Keratinocyte (primary cell): ENCODE data around the gene MAN1A2. TPM values are rescaled to one million over a fixed set of nuclear protein-coding genes. Genes with fewer than 3 reads are reported as not detected.

Experiments used
- DNase-seq: peaks from one replicate; pipeline ENCODE4 v3.0.0-alpha.2; 2011; ENCODE audit warnings: low read depth, missing footprints, low spot score
- FAIRE-seq: peaks from 2 replicates; lab custom pipeline; 2011; peaks lifted over from hg19 to GRCh38; lab: Jason Lieb, UNC
- H2AFZ ChIP-seq: 2 replicates; pipeline ENCODE4 v1.6.0; 2012; ENCODE audit warnings: low read length, control low read depth, inconsistent platforms; ENCODE audit not compliant: control insufficient read depth
- H3K27ac ChIP-seq: 2 replicates; pipeline ENCODE4 v1.5.1; 2011; ENCODE audit warnings: low read length; ENCODE audit not compliant: control insufficient read depth, insufficient read depth
- H3K27me3 ChIP-seq: 3 replicates; pipeline ENCODE4 v1.6.0; 2011; ENCODE audit warnings: low read length; ENCODE audit not compliant: control insufficient read depth, insufficient read depth; ENCODE audit errors: extremely low read depth
- H3K36me3 ChIP-seq, 2 experiments: 2 replicates in 1 of 2; 3 replicates in 1 of 2; pipeline ENCODE4 v1.5.1; 2011; ENCODE audit warnings: low read length in 2 of 2, mild to moderate bottlenecking in 1 of 2; ENCODE audit not compliant: control insufficient read depth in 2 of 2, insufficient read depth in 2 of 2; ENCODE audit errors: extremely low read depth in 1 of 2
- H3K4me1 ChIP-seq: 3 replicates; pipeline ENCODE4 v1.5.1; 2011; ENCODE audit warnings: low read length; ENCODE audit not compliant: control insufficient read depth, insufficient read depth; ENCODE audit errors: extremely low read depth
- H3K4me2 ChIP-seq: 3 replicates; pipeline ENCODE4 v1.6.0; 2011; ENCODE audit warnings: low read depth, low read length; ENCODE audit not compliant: control insufficient read depth, insufficient read depth; ENCODE audit errors: extremely low read depth
- H3K4me3 ChIP-seq, 3 experiments: fragments of 200-600 bp in 1 of 3; sonication (generic) in 1 of 3; 2 replicates in 2 of 3; 3 replicates in 1 of 3; pipeline ENCODE4 v1.5.1; 2011 to 2016; ENCODE audit warnings: low read length in 3 of 3, mild to moderate bottlenecking in 3 of 3, control low read depth in 2 of 3, inconsistent platforms in 1 of 3, low read depth in 1 of 3, mixed read lengths in 1 of 3, mixed run types in 1 of 3, moderate library complexity in 1 of 3; ENCODE audit not compliant: control insufficient read depth in 2 of 3, insufficient read depth in 2 of 3; ENCODE audit errors: extremely low read depth in 1 of 3
- H3K79me2 ChIP-seq: 2 replicates; pipeline ENCODE4 v1.6.0; 2012; ENCODE audit warnings: low read length; ENCODE audit not compliant: control insufficient read depth, insufficient read depth
- H3K9ac ChIP-seq: 3 replicates; pipeline ENCODE4 v1.6.0; 2011; ENCODE audit warnings: low read length; ENCODE audit not compliant: control insufficient read depth, insufficient read depth; ENCODE audit errors: extremely low read depth
- H3K9me1 ChIP-seq: 3 replicates; pipeline ENCODE4 v1.6.0; 2011; ENCODE audit warnings: low read length; ENCODE audit not compliant: control insufficient read depth, insufficient read depth; ENCODE audit errors: extremely low read depth
- H3K9me3 ChIP-seq: 2 replicates; pipeline ENCODE4 v1.5.1; 2012; ENCODE audit warnings: low read depth, low read length; ENCODE audit not compliant: control insufficient read depth
- H4K20me1 ChIP-seq: 3 replicates; pipeline ENCODE4 v1.6.0; 2011; ENCODE audit warnings: low read length; ENCODE audit not compliant: control insufficient read depth, insufficient read depth; ENCODE audit errors: extremely low read depth
- EZH2 ChIP-seq: IDR thresholded peaks from one replicate; pipeline ENCODE4 v1.6.1; 2012; ENCODE audit warnings: inconsistent platforms, mild to moderate bottlenecking, low read length, moderate library complexity
- dilution Hi-C: fragments of 300-500 bp; cut with MboI; formaldehyde crosslinking; loops from one replicate; pipeline ENCODE4 v1.7.0; 2020; ENCODE audit warnings: low sequenced_read_pairs; ENCODE audit not compliant: extremely low pct_ligation_motif_present
- polyA plus RNA-seq, 5 experiments: library from polyadenylated mRNA; depleted of rRNA in 3 of 5; stranded (reverse) in 3 of 5; stranded (forward) in 1 of 5; unstranded in 1 of 5; fragments of >200 nt; gene quantifications; 1 replicate in 1 of 5; 2 replicates in 3 of 5; 3 replicates in 1 of 5; pipeline versions ENCODE4 v1.2.1 to v1.2.3, GENCODE V29; 2011 to 2012; ENCODE audit warnings: missing spikeins in 2 of 5, low read depth in 1 of 5, low replicate concordance in 1 of 5
- TF ChIP-seq, protein P1 (sequence below), 3 experiments: IDR thresholded peaks in 1 of 3; conservative IDR thresholded peaks in 1 of 3; optimal IDR thresholded peaks in 1 of 3; 2 replicates in 2 of 3; 3 replicates in 1 of 3; pipeline versions ENCODE3 to v1.5.1; 2011; ENCODE audit warnings: low read length in 3 of 3, mild to moderate bottlenecking in 3 of 3, moderate library complexity in 2 of 3, control low read depth in 1 of 3, inconsistent platforms in 1 of 3; ENCODE audit not compliant: insufficient read depth in 2 of 3; ENCODE audit errors: extremely low read depth in 1 of 3

MAN1A2 gene
- polyA plus RNA-seq, 1 donor (not counting 4 experiments of a cell fraction or from before 2014, with no cell fraction given) = 19.0 TPM

DNA sequence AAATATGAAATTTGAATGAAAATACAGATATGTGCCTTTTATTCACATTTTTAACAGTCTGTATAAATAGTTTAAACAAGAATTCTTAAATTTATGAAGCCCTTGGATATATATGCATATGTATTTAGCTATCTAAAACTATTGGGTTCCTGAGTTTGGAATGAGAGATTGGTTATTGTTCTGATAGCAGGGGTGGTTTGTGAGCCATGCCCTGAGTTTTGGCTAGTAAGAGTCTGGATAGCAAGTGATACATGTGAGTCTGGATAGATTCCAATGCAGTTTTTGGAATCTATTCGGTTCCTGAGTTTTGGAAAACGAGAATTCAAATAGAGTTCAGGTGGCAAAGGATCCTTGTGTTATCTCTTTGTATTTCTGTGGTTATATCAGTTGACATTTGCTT lies 2.8 kb downstream of the MAN1A2 start:
- H3K9me1 ChIP-seq = no peaks in the 10 kb centered on the region
- FAIRE-seq = no peak
- TF ChIP-seq, protein P1, sequence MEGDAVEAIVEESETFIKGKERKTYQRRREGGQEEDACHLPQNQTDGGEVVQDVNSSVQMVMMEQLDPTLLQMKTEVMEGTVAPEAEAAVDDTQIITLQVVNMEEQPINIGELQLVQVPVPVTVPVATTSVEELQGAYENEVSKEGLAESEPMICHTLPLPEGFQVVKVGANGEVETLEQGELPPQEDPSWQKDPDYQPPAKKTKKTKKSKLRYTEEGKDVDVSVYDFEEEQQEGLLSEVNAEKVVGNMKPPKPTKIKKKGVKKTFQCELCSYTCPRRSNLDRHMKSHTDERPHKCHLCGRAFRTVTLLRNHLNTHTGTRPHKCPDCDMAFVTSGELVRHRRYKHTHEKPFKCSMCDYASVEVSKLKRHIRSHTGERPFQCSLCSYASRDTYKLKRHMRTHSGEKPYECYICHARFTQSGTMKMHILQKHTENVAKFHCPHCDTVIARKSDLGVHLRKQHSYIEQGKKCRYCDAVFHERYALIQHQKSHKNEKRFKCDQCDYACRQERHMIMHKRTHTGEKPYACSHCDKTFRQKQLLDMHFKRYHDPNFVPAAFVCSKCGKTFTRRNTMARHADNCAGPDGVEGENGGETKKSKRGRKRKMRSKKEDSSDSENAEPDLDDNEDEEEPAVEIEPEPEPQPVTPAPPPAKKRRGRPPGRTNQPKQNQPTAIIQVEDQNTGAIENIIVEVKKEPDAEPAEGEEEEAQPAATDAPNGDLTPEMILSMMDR (optimal IDR thresholded peaks at IDR 0.05 in 1 of 3, IDR thresholded peaks at IDR 0.05 in 1 of 3, conservative IDR thresholded peaks at IDR 0.05 in 1 of 3; ENCODE audit: extremely low read depth in 1 of 3, insufficient read depth in 2 of 3, low read length in 3 of 3) = no peak
- TF ChIP-seq EZH2 = no peak
- H3K4me1 ChIP-seq = peaks cover 30% of the 10 kb centered on the region
- no peak overlapping the region for H3K27ac ChIP-seq
- H4K20me1 ChIP-seq = no peaks in the 10 kb centered on the region
- H3K9ac ChIP-seq = no peak overlapping the region
- H3K36me3 ChIP-seq = no peaks in the 10 kb centered on the region
- dilution Hi-C loops = no loop called here
- no peak overlapping the region for H2AFZ ChIP-seq
- no peaks in the 10 kb centered on the region for H3K9me3 ChIP-seq
- peak overlapping the region; percentile 93 for H3K4me2 ChIP-seq
- peak overlapping the region in 2 of 3 experiments; percentile 83 to 93 for H3K4me3 ChIP-seq
- H3K27me3 ChIP-seq = no peaks in the 10 kb centered on the region
- DNase-seq = no peak
- H3K79me2 ChIP-seq = peaks cover 71% of the 10 kb centered on the region

DNA sequence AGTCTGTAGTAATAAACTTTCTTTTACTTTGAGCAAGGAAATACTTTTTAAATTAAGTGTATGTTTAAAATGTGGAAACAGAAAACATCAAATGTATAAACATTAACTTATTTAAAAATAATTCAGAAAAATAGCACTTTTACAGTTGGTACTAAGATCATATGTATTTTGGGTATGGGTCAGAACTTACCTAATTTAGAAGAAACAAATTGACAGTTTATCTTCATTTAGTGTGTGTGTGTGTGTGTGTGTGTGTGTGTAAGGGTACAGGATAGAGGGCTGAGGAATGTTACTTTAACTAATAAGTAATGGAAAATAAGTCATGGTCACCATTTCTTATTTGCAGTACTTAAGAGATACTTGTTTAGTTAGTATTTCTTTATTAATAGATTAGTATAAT lies 3.3 kb downstream of the MAN1A2 start:
- no peak overlapping the region for H3K9ac ChIP-seq
- no peaks in the 10 kb centered on the region for H3K9me3 ChIP-seq
- peaks cover 72% of the 10 kb centered on the region for H3K79me2 ChIP-seq
- TF ChIP-seq EZH2 = no peak
- TF ChIP-seq, protein P1 (optimal IDR thresholded peaks at IDR 0.05 in 1 of 3, IDR thresholded peaks at IDR 0.05 in 1 of 3, conservative IDR thresholded peaks at IDR 0.05 in 1 of 3; ENCODE audit: extremely low read depth in 1 of 3, insufficient read depth in 2 of 3, low read length in 3 of 3) = no peak
- no peaks in the 10 kb centered on the region for H3K27me3 ChIP-seq
- dilution Hi-C loops = no loop called here
- H3K9me1 ChIP-seq = no peaks in the 10 kb centered on the region
- H3K27ac ChIP-seq = no peak overlapping the region
- DNase-seq (no peak), FAIRE-seq (no peak)
- peaks cover 30% of the 10 kb centered on the region for H3K4me1 ChIP-seq
- H4K20me1 ChIP-seq = no peaks in the 10 kb centered on the region
- H2AFZ ChIP-seq = no peak overlapping the region
- H3K4me3 ChIP-seq = peak overlapping the region in 2 of 3 experiments; percentile 83 to 93
- H3K36me3 ChIP-seq = no peaks in the 10 kb centered on the region
- peak overlapping the region; percentile 93 for H3K4me2 ChIP-seq
